Activated B cell treated with CpG ODN at 0.5 μM for 24 hours (primary cell): ENCODE measurements around the gene TCF7L1. TPM values are rescaled to one million over a fixed set of nuclear protein-coding genes. Genes with fewer than 3 reads are reported as not detected.
"Not testable (repeated sequence)": the region's sequence is repeated elsewhere in the genome, so short reads cannot be mapped to it uniquely, and the experiment has no call there.

Source experiments
- ATAC-seq: fragments of 200-7000 bp; cut with Tn5 transposase; one replicate; pipeline ENCODE4 v1.10.0; 2021; ENCODE audit warnings: low read depth, mild to moderate bottlenecking, moderate library complexity
- CTCF ChIA-PET: fragments of 350-600 bp; sonication (Branson Sonifier 250); formaldehyde crosslinking; loops from one replicate; lab custom pipeline; 2021; ENCODE audit warnings: antibody characterized with exemption; lab: Charles Lee
- POLR2A ChIA-PET: fragments of 350-600 bp; sonication (Branson Sonifier 250); formaldehyde crosslinking; loops from one replicate; lab custom pipeline; 2021; ENCODE audit warnings: antibody characterized with exemption; lab: Charles Lee
- DNase-seq: peaks from one replicate; pipeline ENCODE4 v3.0.0; 2022
- H3K27ac Mint-ChIP-seq: one replicate; pipeline ENCODE4 v1.8.0; 2020; ENCODE audit warnings: mixed read lengths
- H3K27me3 Mint-ChIP-seq: one replicate; pipeline ENCODE4 v1.8.0; 2021; ENCODE audit warnings: mixed read lengths
- H3K36me3 Mint-ChIP-seq: one replicate; pipeline ENCODE4 v1.8.0; 2021; ENCODE audit warnings: low read depth, mixed read lengths
- H3K4me1 Mint-ChIP-seq: one replicate; pipeline ENCODE4 v1.8.0; 2021; ENCODE audit warnings: mixed read lengths
- H3K4me3 Mint-ChIP-seq: one replicate; pipeline ENCODE4 v1.8.0; 2020; ENCODE audit warnings: mild to moderate bottlenecking, mixed read lengths
- H3K9me3 Mint-ChIP-seq: one replicate; pipeline ENCODE4 v1.8.0; 2020; ENCODE audit warnings: mixed read lengths
- CTCF ChIP-seq: fragments of 200-600 bp; IDR thresholded peaks from one replicate; pipeline ENCODE4 v1.8.0; 2022; ENCODE audit warnings: antibody characterized with exemption, mild to moderate bottlenecking
- intact Hi-C: fragments of 100-400 bp; cut with micrococcal nuclease; formaldehyde crosslinking; loops from one replicate; pipeline ENCODE4 v1.15.1; 2024
- total RNA-seq: library from RNA; stranded (reverse); gene quantifications from 2 replicates; pipeline ENCODE4 v1.2.3, GENCODE V29; 2022

TCF7L1 gene
- total RNA-seq, 1 donor from 2014 or later = 0.07 TPM

GRCh38 chr2:85330839-85331636 lies 197.8 kb downstream of the TCF7L1 start:
- no peaks in the 10 kb centered on the region for H3K27me3 Mint-ChIP-seq
- H3K4me3 Mint-ChIP-seq = peak overlapping the region; percentile 17
- ATAC-seq = no peak
- no peak for TF ChIP-seq CTCF
- no peak overlapping the region for H3K27ac Mint-ChIP-seq
- POLR2A ChIA-PET = interaction anchor here (1.6 kb wide), 1 partner anchor 23 kb away, joined by 6 read pairs; the partner anchor contains the start of genes ELMOD3 and RETSAT
- peaks cover 32% of the 10 kb centered on the region for H3K4me1 Mint-ChIP-seq
- CTCF ChIA-PET = interaction anchor here (0.8 kb wide), 1 partner anchor 31 kb away, joined by 3 read pairs; no protein-coding TSS in a partner anchor
- H3K36me3 Mint-ChIP-seq = peaks cover 23% of the 10 kb centered on the region
- H3K9me3 Mint-ChIP-seq = no peaks in the 10 kb centered on the region
- no peak for DNase-seq
- intact Hi-C loops = no loop called here

- POLR2A ChIA-PET = interaction anchor here (1.7 kb wide), 1 partner anchor 21 kb away, joined by 4 read pairs; the partner anchor contains the start of genes ELMOD3 and RETSAT
- H3K27ac Mint-ChIP-seq, H3K4me1 Mint-ChIP-seq, DNase-seq, intact Hi-C loops, H3K27me3 Mint-ChIP-seq, H3K4me3 Mint-ChIP-seq, H3K9me3 Mint-ChIP-seq, ATAC-seq, H3K36me3 Mint-ChIP-seq, CTCF ChIA-PET: not testable (repeated sequence)
Measured at GRCh38 chr2:85333877-85334276, 200.7 kb downstream of the TCF7L1 start.

- ChIA-PET CTCF (no interaction called here), POLR2A (interaction anchor here (1.7 kb wide), 1 partner anchor 20 kb away, joined by 4 read pairs; the partner anchor contains the start of genes ELMOD3 and RETSAT)
- DNase-seq (no peak), ATAC-seq (no peak)
- H3K27ac Mint-ChIP-seq = no peak overlapping the region
- no peak for TF ChIP-seq CTCF
- H3K27me3 Mint-ChIP-seq = no peaks in the 10 kb centered on the region
- intact Hi-C loops = no loop called here
- peaks cover 3% of the 10 kb centered on the region for H3K4me1 Mint-ChIP-seq
- H3K9me3 Mint-ChIP-seq = no peaks in the 10 kb centered on the region
- no peaks in the 10 kb centered on the region for H3K36me3 Mint-ChIP-seq
- no peak overlapping the region for H3K4me3 Mint-ChIP-seq
Measured at GRCh38 chr2:85334928-85335327, 201.7 kb downstream of the TCF7L1 start.

GRCh38 chr2:85340034-85340892 lies 207.1 kb downstream of the TCF7L1 start:
- Mint-ChIP-seq H3K4me3 (no peak overlapping the region), H3K27me3 (no peaks in the 10 kb centered on the region), H3K9me3 (no peaks in the 10 kb centered on the region), H3K36me3 (peaks cover 28% of the 10 kb centered on the region), H3K4me1 (no peaks in the 10 kb centered on the region), H3K27ac (no peak overlapping the region)
- ATAC-seq (no peak), DNase-seq (no peak)
- POLR2A ChIA-PET = no interaction called here
- TF ChIP-seq CTCF = no peak
- CTCF ChIA-PET = interaction anchor here (1.6 kb wide), 1 partner anchor 212 kb away, joined by 3 read pairs; no protein-coding TSS in a partner anchor
- intact Hi-C loops = no loop called here

GRCh38 chr2:85341269-85342029 lies 208.3 kb downstream of the TCF7L1 start:
- no peaks in the 10 kb centered on the region for H3K9me3 Mint-ChIP-seq
- POLR2A ChIA-PET = interaction anchor here (0.8 kb wide), 1 partner anchor 274 kb away, joined by 3 read pairs; no protein-coding TSS in a partner anchor
- no peaks in the 10 kb centered on the region for H3K27me3 Mint-ChIP-seq
- no peak for TF ChIP-seq CTCF
- intact Hi-C loops = no loop called here
- H3K27ac Mint-ChIP-seq = no peak overlapping the region
- ATAC-seq = no peak
- peaks cover 38% of the 10 kb centered on the region for H3K36me3 Mint-ChIP-seq
- no peaks in the 10 kb centered on the region for H3K4me1 Mint-ChIP-seq
- no peak for DNase-seq
- CTCF ChIA-PET = no interaction called here
- H3K4me3 Mint-ChIP-seq = no peak overlapping the region
